Measurements from ENCODE around the gene CHTOP.

The CHTOP gene

GRCh38 chr1:153670859-153671627 lies 37.2 kb downstream of the CHTOP start, which contains the start of gene ILF2 (continued):
- no peak for TF ChIP-seq ZNF544 (tag by site-specific recombination; IDR thresholded peaks at IDR 0.05)
- TF ChIP-seq YY2 (tag by site-specific recombination; IDR thresholded peaks at IDR 0.05), result 0 out of 2 replicates have a peak, but pooled peaks have one; percentile 56
- TF ChIP-seq ZNF830 (tag by site-specific recombination; IDR thresholded peaks at IDR 0.05; ENCODE audit: low read depth), result no peak
- no peak for TF ChIP-seq ZNF626 (tag by site-specific recombination; IDR thresholded peaks at IDR 0.05)
- no peak for TF ChIP-seq KLF7 (tag by site-specific recombination; IDR thresholded peaks at IDR 0.05; ENCODE audit: borderline replicate concordance)
- TF ChIP-seq PRDM10 (tag by site-specific recombination; IDR thresholded peaks at IDR 0.05), result no peak
- TF ChIP-seq PBX3 (CRISPR knock-in tag; IDR thresholded peaks at IDR 0.05), result no peak
- TF ChIP-seq ZNF514 (tag by site-specific recombination; IDR thresholded peaks at IDR 0.05), result no peak
- TF ChIP-seq PATZ1 (tag by site-specific recombination; IDR thresholded peaks at IDR 0.05), result no peak
- TF ChIP-seq MEIS1 (CRISPR knock-in tag; IDR thresholded peaks at IDR 0.05; ENCODE audit: borderline replicate concordance), result no peak
- peak; percentile 93 for TF ChIP-seq SP2 (tag by site-specific recombination; IDR thresholded peaks at IDR 0.05)
- TF ChIP-seq ZNF76 (tag by site-specific recombination; IDR thresholded peaks at IDR 0.05; ENCODE audit: borderline replicate concordance, low read depth), result peak; percentile 60; the same call in 1 of the 2 replicates
- no peak for TF ChIP-seq ZNF302 (tag by site-specific recombination; IDR thresholded peaks at IDR 0.05; ENCODE audit: low read depth)
- no peak for TF ChIP-seq ZNF398 (tag by site-specific recombination; IDR thresholded peaks at IDR 0.05)
- no peak for TF ChIP-seq ZNF549 (tag by site-specific recombination; IDR thresholded peaks at IDR 0.05)
- peak; percentile 75; the same call in 1 of the 2 replicates for TF ChIP-seq ZSCAN18 (tag by site-specific recombination; IDR thresholded peaks at IDR 0.05)
- TF ChIP-seq OVOL3 (tag by site-specific recombination; IDR thresholded peaks at IDR 0.05), result no peak; the same call in 1 of the 2 replicates
- TF ChIP-seq ZNF266 (tag by site-specific recombination; IDR thresholded peaks at IDR 0.05; ENCODE audit: low read depth), result no peak
- TF ChIP-seq ZNF394 (tag by site-specific recombination; IDR thresholded peaks at IDR 0.05; ENCODE audit: borderline replicate concordance), result peak; percentile 65; the same call in 1 of the 2 replicates
- TF ChIP-seq ZNF610 (tag by site-specific recombination; IDR thresholded peaks at IDR 0.05; ENCODE audit: borderline replicate concordance), result no peak; the same call in 1 of the 2 replicates
- no peak for TF ChIP-seq BCL11A (tag by site-specific recombination; IDR thresholded peaks at IDR 0.05; ENCODE audit: low read depth)
- TF ChIP-seq ZFP69B (tag by site-specific recombination; IDR thresholded peaks at IDR 0.05), result peak; percentile 87
- no peak for TF ChIP-seq ZNF133 (tag by site-specific recombination; IDR thresholded peaks at IDR 0.05)
- no peak for TF ChIP-seq ZBTB8A (tag by site-specific recombination; IDR thresholded peaks at IDR 0.05)
- TF ChIP-seq SP7 (tag by site-specific recombination; IDR thresholded peaks at IDR 0.05), result peak; percentile 78
- TF ChIP-seq BCL6B (tag by site-specific recombination; IDR thresholded peaks at IDR 0.05), result no peak
